Sigmoid colon (tissue), 4 donors: ENCODE measurements around the gene ESPNL.

ENCODE experiments used
- CTCF ChIP-seq, 4 experiments: fragments of 450-650 bp in 3 of 4; fragments of 200-600 bp in 1 of 4; IDR thresholded peaks; one replicate each; pipeline ENCODE4 v1.5.1; 2016 to 2019; ENCODE audit warnings: antibody characterized with exemption in 4 of 4, mild to moderate bottlenecking in 3 of 4, moderate library complexity in 2 of 4
- POLR2A ChIP-seq, 2 donors: fragments of 450-650 bp; IDR thresholded peaks; one replicate each; pipeline ENCODE4 v1.6.1; 2016; ENCODE audit warnings: antibody characterized with exemption in 2 of 2, mild to moderate bottlenecking in 2 of 2, moderate library complexity in 2 of 2
- POLR2AphosphoS5 ChIP-seq, 4 donors: sonication (generic); formaldehyde crosslinking; IDR thresholded peaks; one replicate each; pipeline ENCODE4 v1.6.1; 2017; ENCODE audit warnings: antibody characterized with exemption in 4 of 4

- TF ChIP-seq CTCF (IDR thresholded peaks at IDR 0.05), result no peak
- TF ChIP-seq POLR2AphosphoS5 (IDR thresholded peaks at IDR 0.05), result no peak
- TF ChIP-seq POLR2A (IDR thresholded peaks at IDR 0.05), result no peak
Observed at GRCh38 chr2:238106339-238106697, 6.2 kb downstream of the ESPNL start.
